ENCODE measurements around the gene PAGE5.

The PAGE5 gene

DNA sequence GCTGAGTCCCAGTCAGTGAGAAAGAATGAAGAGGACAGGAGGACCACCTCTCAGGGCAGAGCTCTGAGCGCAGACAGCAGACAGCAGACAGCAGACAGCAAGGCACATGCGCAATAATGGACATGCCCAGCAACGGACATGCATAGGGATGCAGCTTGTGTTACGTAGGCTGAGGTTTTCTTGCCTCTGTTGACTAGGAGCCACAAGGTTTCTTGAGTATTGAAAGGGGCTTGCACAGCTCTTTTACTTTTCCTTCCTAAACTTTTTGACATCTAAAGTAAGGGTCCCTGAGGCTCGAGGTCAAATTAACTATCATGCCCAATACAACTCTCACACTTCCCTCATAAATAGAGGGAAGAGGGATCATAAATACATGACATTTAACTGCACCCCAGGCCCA, 44.7 kb downstream of the PAGE5 start, which contains the start of gene PAGE3:
Gene PAGE3, minus strand, starts transcription at position 101 of the 400 bp plus-strand sequence. CDS start 1,013 bp downstream, outside the sequence.
- CTCF ChIA-PET, result no interaction called here
- no peak for TF ChIP-seq ARNT (IDR thresholded peaks at IDR 0.05)
- no peak for TF ChIP-seq FOXK2 (IDR thresholded peaks at IDR 0.05)
- TF ChIP-seq SUZ12 (IDR thresholded peaks at IDR 0.05), result no peak
- TF ChIP-seq, protein P1, sequence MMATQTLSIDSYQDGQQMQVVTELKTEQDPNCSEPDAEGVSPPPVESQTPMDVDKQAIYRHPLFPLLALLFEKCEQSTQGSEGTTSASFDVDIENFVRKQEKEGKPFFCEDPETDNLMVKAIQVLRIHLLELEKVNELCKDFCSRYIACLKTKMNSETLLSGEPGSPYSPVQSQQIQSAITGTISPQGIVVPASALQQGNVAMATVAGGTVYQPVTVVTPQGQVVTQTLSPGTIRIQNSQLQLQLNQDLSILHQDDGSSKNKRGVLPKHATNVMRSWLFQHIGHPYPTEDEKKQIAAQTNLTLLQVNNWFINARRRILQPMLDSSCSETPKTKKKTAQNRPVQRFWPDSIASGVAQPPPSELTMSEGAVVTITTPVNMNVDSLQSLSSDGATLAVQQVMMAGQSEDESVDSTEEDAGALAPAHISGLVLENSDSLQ (IDR thresholded peaks at IDR 0.05), result no peak
- TF ChIP-seq HDGF (IDR thresholded peaks at IDR 0.05; ENCODE audit: borderline replicate concordance), result no peak
- no peak for TF ChIP-seq LEF1 (IDR thresholded peaks at IDR 0.05; ENCODE audit: borderline replicate concordance)
- TF ChIP-seq ZNF384 (IDR thresholded peaks at IDR 0.05), result no peak
- no peak for TF ChIP-seq SP1 (IDR thresholded peaks at IDR 0.05)
- no peak for TF ChIP-seq ELF4 (IDR thresholded peaks at IDR 0.05)
- no peak for TF ChIP-seq BHLHE40 (IDR thresholded peaks at IDR 0.05; ENCODE audit: borderline replicate concordance)
- DNase-seq (ENCODE audit: extremely low spot score), result no peak
- POLR2A ChIA-PET, result no interaction called here
